Stimulated activated CD4-positive, alpha-beta T cell treated with anti-CD3 and anti-CD28 coated beads, Interleukin-2, amount 100 ng/mL, for 4 hours (primary cell): ENCODE measurements around the gene C1orf174.
A peak's percentile ranks its signal among the peaks of the same experiment; 100 is the strongest.

Source experiments
- DNase-seq: peaks from one replicate; pipeline ENCODE4 v3.0.0-alpha.2; 2020; ENCODE audit warnings: low read depth

The C1orf174 gene

GRCh38 chr1:3909615-3910014 is 9.5 kb upstream of the C1orf174 start:
- DNase-seq: no peak

DNA sequence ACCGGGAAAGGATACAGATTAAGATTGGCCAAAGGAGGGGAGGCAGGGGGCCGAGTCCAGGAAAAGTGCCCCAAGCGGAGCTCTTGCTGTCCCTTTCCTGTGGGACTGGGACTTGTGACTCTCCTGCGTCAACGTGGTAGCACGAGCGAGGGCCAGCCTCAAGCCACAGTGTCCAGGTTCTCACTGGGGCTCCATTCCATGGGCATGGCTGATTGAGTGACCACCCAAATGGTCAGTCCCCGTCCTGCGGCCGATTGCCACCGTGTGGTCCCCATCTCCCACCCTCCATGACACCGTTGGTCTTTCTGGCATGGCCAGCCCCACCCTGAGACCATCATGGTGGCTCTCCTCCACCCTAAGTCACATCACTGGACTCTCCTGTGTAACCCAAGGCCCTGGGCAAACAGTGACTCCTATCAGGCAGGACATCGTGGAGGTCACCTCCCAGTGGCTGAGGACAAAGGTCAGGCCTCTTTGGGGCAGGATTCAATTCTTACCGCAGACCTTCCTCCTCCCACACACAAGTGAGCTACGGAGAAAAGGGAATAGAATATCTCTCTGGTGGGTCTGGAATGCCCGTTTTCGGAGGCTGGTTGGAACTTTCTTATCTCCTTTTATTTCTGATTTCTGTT is 8.9 kb upstream of the C1orf174 start:
- DNase-seq: no peak

GRCh38 chr1:3907621-3908165 is 7.6 kb upstream of the C1orf174 start:
- no peak for DNase-seq

DNA sequence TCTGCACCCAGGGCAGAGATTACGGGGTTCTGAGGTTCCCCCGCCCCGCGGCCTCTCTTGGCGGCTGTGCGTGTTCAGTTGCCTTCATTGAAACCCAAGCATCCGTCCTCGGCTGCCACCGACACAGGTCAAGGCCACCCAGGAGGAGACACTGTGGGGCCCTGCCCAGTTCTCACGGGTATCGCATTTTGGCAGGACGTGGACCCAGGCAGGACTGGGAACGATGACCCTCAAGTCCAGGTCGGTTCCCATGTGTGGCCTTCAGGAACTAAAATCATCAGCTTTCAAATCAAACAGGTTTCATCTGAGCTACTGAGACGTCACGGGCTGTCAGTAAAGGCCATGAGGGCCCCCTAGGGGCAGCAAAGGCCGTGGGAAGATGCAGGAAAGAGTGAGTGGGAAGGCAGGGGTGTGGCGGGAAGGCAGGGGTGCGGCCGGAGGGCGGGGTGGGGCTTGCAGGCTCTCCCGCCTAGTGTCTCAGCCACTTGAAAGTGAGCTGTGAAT is 7.0 kb upstream of the C1orf174 start:
- DNase-seq: peak; percentile 19

GRCh38 chr1:3906672-3907020 is 6.6 kb upstream of the C1orf174 start:
- no peak for DNase-seq

DNA sequence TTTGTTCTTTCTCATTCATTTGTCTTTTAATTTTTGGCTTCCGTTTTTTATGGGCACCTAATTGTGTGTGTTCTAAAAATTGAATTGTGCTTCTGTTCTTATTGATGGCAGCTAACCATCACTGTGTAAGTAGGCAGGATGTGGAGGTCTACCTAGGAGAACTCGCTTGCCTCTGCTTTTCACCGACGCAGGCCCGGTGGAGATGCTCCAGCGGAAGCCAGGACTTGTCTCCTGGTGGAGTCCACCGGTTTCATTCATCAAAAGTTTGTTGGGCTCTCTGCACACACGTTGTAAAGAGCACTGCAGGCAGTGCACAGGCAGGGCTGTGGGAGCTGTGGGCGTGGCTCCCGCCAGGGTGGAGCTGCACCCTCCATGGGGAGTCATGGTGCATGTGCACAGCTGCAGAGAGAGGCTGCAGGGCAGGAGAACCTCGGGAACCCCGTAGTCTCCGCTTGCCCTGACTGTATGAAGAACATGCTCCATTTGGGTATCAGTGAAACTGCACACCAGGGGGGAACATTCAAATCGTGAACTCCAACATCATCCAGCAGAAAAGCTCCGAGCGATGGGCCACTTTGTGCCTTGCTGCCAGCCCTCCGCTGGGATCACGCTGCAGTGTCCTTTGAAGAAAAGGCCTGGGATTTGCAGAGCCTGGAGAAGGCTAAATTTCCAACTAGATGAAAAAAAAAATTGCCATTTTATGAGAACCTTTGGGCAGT is 6.0 kb upstream of the C1orf174 start:
- DNase-seq: no peak

- no peak for DNase-seq
Measured at GRCh38 chr1:3905266-3905952, 5.3 kb upstream of the C1orf174 start.

- DNase-seq: no peak
Measured at GRCh38 chr1:3904843-3905185, 4.7 kb upstream of the C1orf174 start.

- DNase-seq: no peak
Measured at GRCh38 chr1:3904006-3904842, 4.2 kb upstream of the C1orf174 start.

DNA sequence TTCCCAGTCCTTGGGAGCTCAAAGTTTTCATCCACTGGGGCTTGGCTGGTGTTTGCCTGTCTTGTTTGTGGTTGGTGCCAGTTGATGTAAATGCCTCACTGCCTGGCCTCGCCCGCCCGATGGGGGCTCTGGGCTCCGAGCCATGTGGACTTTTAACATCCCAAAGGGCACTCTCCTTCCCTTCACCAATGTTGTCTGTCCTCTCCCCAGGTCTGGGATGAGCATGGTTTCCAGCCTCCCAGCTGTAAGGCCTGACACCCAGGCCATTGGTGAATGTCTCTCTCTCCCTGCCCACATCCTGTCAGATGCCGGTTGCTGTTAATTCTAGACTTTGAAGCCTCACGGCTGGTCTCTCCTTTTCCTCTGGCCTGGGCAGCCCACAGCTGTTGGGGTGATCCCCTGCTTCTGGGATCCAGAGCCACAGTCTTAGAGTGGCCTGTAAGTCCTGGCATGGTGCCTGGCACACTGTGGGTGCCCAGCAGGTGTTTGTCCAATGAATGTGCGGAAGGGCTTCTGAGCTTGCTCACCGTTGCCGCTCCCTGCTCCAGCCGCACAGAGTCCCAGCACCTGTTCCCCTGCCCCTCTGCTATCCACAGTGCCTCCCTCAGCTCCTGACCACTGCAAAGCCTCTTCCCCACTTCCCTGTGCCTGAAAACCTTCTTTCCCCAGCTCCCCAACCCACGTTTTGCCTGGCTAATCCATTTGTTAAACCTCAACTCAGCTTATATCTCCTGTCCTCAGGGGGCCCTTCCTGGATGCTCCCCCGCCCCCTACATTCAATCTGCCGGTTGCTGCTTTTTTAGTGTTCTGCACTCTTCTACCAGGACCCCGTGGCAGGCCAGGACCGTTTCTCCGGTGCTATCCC is 3.3 kb upstream of the C1orf174 start:
- no peak for DNase-seq

DNA sequence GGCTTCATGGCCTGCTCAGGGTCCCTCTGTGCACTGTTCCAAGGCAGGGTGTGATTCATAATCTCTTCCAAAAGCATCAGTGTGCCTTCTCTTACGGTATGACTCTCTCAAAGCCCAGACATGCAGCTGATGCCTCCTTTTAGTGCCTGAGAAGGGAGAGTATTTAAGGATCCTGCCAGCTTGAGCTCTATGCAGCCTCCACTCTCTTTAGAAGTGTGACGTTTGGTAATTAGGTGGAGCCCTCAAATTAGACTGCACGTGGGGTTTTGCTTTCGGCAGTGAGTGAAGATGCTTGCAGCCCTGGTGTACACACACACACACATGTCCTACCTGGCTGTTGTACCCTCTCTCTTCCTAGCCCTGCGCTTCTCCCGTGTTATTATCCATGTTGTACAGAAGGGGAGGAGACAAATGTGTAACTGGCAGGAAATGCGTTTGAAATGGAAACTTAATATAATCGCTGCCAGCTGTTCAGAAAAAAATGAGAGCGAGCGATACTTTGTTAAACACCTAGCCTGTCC is 2.6 kb upstream of the C1orf174 start:
- DNase-seq: peak; percentile 23

DNA sequence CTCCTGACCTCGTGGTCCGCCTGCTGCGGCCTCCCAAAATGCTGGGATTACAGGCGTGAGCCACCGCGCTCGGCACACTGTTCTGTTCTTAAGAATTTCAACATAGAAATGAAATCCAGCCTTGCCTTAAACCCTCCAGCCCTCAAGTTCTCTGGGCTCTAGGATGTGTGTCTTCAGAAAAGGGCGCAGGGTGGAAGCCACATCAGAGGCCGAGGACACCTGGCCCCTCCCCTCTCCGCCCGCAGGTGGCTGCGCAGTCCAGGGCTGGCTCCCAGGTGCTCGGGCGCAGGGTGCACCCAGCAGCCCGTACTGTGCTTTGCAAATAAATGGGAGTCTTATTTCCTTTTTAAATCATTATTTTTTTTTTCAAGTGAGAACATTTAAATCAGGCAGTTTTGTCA is 2.0 kb upstream of the C1orf174 start:
- no peak for DNase-seq

DNA sequence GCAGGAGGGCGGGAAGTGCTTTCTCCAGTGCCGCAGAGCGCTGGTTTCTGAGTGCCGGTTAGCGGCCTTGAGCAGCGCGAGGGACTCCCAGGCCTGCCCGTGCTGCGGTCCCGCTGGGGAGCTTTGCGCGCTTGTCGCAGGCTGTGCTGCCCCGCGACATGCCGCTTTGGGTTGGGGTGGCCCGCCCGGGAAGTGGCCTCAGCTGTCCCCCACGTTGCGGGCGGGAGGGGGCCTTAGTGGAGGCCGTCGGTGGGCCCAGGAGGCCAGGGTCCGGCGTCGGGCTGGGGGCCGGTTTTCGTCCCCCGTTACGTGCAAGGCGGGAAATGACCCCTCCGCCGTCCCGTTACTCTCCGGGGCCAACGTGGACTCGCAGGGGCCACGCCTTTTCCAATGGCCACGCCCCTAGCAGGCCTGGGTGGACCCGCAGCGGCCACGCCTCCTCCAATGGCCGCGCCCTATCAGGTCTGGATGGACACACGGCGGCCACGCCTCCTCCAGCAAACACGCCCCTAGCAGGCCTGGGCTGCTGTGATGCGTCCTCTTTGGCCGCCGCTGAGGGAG is 977 bp upstream of the C1orf174 start:
- peak; percentile 66 for DNase-seq

DNA sequence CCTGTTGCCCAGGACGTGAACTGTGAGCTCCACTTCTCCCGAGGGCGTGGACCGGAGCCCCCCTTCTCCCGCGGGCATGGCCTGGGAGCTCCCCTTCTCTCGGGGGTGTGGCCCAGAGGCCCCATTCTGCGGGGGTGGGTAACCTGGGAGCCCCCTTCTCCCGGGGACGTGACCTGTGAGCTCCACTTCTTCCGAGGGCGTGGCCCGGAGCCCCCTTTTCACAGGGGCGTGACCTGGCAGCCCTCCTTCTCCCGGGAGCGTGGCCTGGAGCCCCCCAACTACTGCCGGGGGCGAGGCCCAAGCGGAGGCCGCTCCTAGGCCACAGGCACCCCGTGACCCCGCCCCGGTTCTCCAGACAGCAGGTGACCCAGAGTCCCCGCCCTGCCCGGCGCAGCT is 320 bp downstream of the C1orf174 start:
- DNase-seq: no peak

DNA sequence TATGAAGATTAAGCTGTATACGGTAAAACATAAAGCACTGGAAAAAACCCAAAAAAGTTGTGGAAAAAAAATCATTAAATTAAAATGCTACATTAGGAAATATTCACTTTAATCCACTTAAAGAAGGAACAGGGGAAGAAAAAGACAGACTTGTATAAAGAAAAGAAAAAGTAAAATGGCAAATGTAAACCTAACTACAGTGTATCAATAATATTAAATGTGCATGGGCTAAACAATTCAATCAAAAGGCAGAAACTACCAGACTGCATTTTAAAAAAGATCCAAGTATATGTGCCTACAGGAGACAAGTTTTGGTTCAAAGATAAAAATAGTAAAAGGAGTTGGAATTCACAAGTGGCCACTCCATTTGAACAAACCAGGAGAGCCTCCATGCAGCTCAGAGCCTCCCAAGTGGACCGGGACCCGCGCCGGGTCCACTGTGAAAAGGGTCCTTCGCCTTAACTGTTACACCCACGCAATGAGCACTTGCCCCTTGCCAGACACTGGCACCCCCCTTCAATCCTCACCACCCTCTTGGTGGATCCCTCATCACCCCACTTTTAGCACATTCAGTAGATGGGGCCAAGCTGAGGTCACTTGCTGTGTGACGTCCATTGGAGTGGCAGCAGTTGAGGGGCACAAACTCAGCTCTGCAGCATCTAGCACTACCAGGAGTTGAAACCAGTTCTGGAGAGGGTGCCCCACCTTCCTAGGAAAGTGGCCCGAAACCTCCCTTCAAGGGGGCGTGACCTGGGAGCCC is 898 bp downstream of the C1orf174 start:
- DNase-seq: no peak

DNA sequence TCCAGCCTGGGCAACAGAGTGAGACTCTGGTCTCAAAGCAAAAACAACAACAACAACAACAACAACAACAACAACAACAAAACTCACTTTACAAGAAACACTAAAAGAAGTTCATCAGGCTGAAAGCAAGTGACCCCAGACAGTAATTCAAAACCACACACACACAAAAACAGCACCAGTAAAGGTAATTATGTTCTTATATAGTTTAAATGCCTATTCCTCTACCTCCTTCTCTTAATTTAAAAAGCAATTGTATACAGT is 1.7 kb downstream of the C1orf174 start:
- no peak for DNase-seq

- no peak for DNase-seq
Measured at GRCh38 chr1:3896396-3897000, 3.6 kb downstream of the C1orf174 start.

DNA sequence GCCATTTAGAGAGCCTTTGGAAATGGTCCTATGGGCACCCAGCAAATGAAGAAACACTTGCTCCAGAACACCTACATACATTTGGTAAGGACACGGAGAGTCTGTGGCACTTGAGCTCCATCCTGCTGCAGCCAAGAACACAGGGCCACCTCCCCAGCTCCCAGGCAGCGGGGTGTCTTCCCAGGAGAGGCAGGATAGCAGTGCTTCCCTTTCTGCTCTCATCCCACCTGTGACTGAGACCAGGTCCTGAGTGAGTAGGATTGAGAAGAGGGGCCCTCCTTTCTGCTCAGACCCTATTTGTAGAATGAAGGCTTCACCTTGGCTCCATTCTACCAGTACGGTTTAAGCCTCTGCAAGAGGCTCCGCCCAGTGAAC is 4.1 kb downstream of the C1orf174 start:
- no peak for DNase-seq

DNA sequence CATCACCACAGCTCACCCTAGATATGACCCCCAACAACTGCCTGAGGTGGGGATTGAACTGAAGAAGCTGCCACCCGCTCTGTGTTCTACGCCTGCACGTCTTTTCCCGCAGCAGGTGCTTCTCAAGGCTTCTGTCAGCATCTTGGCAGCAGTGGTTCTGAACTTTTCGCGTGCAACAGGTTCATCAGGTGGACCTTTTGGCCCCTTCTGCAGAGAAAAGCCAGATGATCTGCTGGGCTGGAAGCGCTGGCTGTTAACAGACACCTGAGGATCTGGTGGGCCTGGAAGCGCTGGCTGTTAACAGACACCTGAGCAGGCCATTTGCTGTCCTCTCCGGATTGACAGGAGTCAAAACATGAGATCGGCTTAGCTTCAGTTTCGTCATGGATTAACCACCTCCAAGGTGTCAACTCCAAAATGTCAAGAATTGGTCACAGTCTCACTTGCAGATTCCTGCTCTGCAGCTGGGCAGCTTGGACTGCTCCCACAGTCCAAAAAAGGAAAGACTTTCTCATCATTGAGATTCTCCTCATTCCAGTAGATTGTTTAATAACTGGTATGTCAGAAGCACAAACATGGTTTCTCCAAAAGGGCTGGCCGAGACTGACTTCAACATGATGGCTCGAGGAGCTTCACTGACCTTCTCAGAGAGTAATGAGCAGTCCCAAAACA is 4.7 kb downstream of the C1orf174 start:
- no peak for DNase-seq
